Stomach (tissue), 19 donors: Measurements from ENCODE around the gene IRF6. TPM values are rescaled to one million over a fixed set of nuclear protein-coding genes. Genes with fewer than 3 reads are reported as not detected.

Source experiments
- DNase-seq, 2 donors: peaks; one replicate each; pipeline versions ENCODE4 v3.0.0 to v3.0.0-alpha.2; 2013 to 2019
- H3K27ac ChIP-seq, 5 donors: fragments of 200-600 bp in 4 of 5; sonication (generic) in 4 of 5; one replicate each; pipeline ENCODE4 v1.5.1; 2013 to 2019; ENCODE audit warnings: mild to moderate bottlenecking in 1 of 5, moderate library complexity in 1 of 5
- H3K27me3 ChIP-seq, 3 donors: fragments of 200-600 bp; sonication (generic); one replicate each; pipeline ENCODE4 v1.5.1; 2017 to 2019; ENCODE audit warnings: mixed run types in 1 of 3
- H3K36me3 ChIP-seq, 4 donors: fragments of 200-600 bp; sonication (generic); 1 replicate in 3 of 4; 2 replicates in 1 of 4; pipeline ENCODE4 v1.5.1; 2016 to 2019
- H3K4me1 ChIP-seq, 4 donors: fragments of 200-600 bp; sonication (generic); one replicate each; pipeline ENCODE4 v1.5.1; 2016 to 2019
- H3K4me3 ChIP-seq, 4 donors: fragments of 200-600 bp; sonication (generic) in 3 of 4; one replicate each; pipeline ENCODE4 v1.5.1; 2016 to 2019; ENCODE audit warnings: mild to moderate bottlenecking in 1 of 4
- H3K9me3 ChIP-seq, 4 donors: fragments of 200-600 bp; sonication (generic); one replicate each; pipeline ENCODE4 v1.5.1; 2016 to 2019
- EP300 ChIP-seq: sonication (generic); formaldehyde crosslinking; IDR thresholded peaks from one replicate; pipeline ENCODE4 v1.6.1; 2017; ENCODE audit warnings: antibody characterized with exemption
- POLR2A ChIP-seq, 4 donors: fragments of 450-650 bp; IDR thresholded peaks; one replicate each; pipeline ENCODE4 v1.6.1; 2016; ENCODE audit warnings: antibody characterized with exemption in 4 of 4, control low read depth in 2 of 4, mild to moderate bottlenecking in 1 of 4, moderate library complexity in 1 of 4
- POLR2AphosphoS5 ChIP-seq, 3 donors: sonication (generic); formaldehyde crosslinking; IDR thresholded peaks; one replicate each; pipeline ENCODE4 v1.6.1; 2016; ENCODE audit warnings: antibody characterized with exemption in 3 of 3
- WGBS, 5 donors: extraction: QIAGEN DNeasy Blood & Tissue Kit in 3 of 5; methylation state at CpG; one replicate each; pipeline versions ENCODE4 v1.1.5 to v1.1.7; 2013 to 2018; 5-methylcytosine and 5-hydroxymethylcytosine counted together
- intact Hi-C: fragments of 100-400 bp; cut with DNase I; formaldehyde crosslinking; loops from one replicate; pipeline ENCODE4 v1.15.1; 2023; ENCODE audit warnings: low total_unique reads
- long read RNA-seq, 10 donors: transcript quantifications; one replicate each; lab custom pipeline, GENCODE V29; 2026
- polyA plus RNA-seq, 3 donors: library from polyadenylated mRNA; stranded (reverse); fragments of 200-250 nt; gene quantifications; one replicate each; pipeline ENCODE4 v1.2.3, GENCODE V29; 2013
- total RNA-seq, 5 donors: library from RNA; depleted of rRNA; stranded (reverse); fragments of >200 nt; gene quantifications; one replicate each; pipeline versions ENCODE4 v1.1.0 to v1.2.3, GENCODE V29; 2014 to 2016
- TF ChIP-seq, protein P1 (sequence below), 7 experiments: fragments of 450-650 bp in 4 of 7; fragments of 200-600 bp in 3 of 7; sonication (generic) in 3 of 7; IDR thresholded peaks; one replicate each; pipeline ENCODE4 v1.5.1; 2016 to 2019; ENCODE audit warnings: antibody characterized with exemption in 7 of 7, control low read depth in 2 of 7, mild to moderate bottlenecking in 1 of 7
- donor health status: healthy with polysubstance abuse.
- donor health status: Bipolar disorder and iron deficiency.
- donor health status: healthy.

IRF6 gene
- total RNA-seq (10 to 100 TPM; 11.6 to 64.8 (median 33.5) TPM), polyA plus RNA-seq (10 to 100 TPM; 19.5 to 27.8 (median 25.2) TPM)
- long read RNA-seq, donor 1, full-length matches to known transcripts, result 5 of 5 reads
- long read RNA-seq, donor 1, partial matches to known transcripts, result 0 of 5 reads
- long read RNA-seq, donor 1, other reads (novel, unspliced or antisense), result 0 of 5 reads
- long read RNA-seq, donor 2, full-length matches to known transcripts, result 6 of 11 reads
- long read RNA-seq, donor 2, partial matches to known transcripts, result 5 of 11 reads
- long read RNA-seq, donor 2, other reads (novel, unspliced or antisense), result 0 of 11 reads
- long read RNA-seq, donor 3, full-length matches to known transcripts, result 6 of 6 reads
- long read RNA-seq, donor 3, partial matches to known transcripts, result 0 of 6 reads
- long read RNA-seq, donor 3, other reads (novel, unspliced or antisense), result 0 of 6 reads
- long read RNA-seq, donor 4, full-length matches to known transcripts, result 1 of 1 reads
- long read RNA-seq, donor 4, partial matches to known transcripts, result 0 of 1 reads
- long read RNA-seq, donor 4, other reads (novel, unspliced or antisense), result 0 of 1 reads
- long read RNA-seq, donor 5, full-length matches to known transcripts, result 4 of 10 reads
- long read RNA-seq, donor 5, partial matches to known transcripts, result 6 of 10 reads
- long read RNA-seq, donor 5, other reads (novel, unspliced or antisense), result 0 of 10 reads
- long read RNA-seq, donor 6, result 0 reads
- long read RNA-seq, donor 7, full-length matches to known transcripts, result 5 of 12 reads
- long read RNA-seq, donor 7, partial matches to known transcripts, result 7 of 12 reads
- long read RNA-seq, donor 7, other reads (novel, unspliced or antisense), result 0 of 12 reads
- long read RNA-seq, donor 8, full-length matches to known transcripts, result 6 of 13 reads
- long read RNA-seq, donor 8, partial matches to known transcripts, result 7 of 13 reads
- long read RNA-seq, donor 8, other reads (novel, unspliced or antisense), result 0 of 13 reads
- long read RNA-seq, donor 9, full-length matches to known transcripts, result 3 of 3 reads
- long read RNA-seq, donor 9, partial matches to known transcripts, result 0 of 3 reads
- long read RNA-seq, donor 9, other reads (novel, unspliced or antisense), result 0 of 3 reads
- long read RNA-seq, donor 10, full-length matches to known transcripts, result 4 of 4 reads
- long read RNA-seq, donor 10, partial matches to known transcripts, result 0 of 4 reads
- long read RNA-seq, donor 10, other reads (novel, unspliced or antisense), result 0 of 4 reads

DNA sequence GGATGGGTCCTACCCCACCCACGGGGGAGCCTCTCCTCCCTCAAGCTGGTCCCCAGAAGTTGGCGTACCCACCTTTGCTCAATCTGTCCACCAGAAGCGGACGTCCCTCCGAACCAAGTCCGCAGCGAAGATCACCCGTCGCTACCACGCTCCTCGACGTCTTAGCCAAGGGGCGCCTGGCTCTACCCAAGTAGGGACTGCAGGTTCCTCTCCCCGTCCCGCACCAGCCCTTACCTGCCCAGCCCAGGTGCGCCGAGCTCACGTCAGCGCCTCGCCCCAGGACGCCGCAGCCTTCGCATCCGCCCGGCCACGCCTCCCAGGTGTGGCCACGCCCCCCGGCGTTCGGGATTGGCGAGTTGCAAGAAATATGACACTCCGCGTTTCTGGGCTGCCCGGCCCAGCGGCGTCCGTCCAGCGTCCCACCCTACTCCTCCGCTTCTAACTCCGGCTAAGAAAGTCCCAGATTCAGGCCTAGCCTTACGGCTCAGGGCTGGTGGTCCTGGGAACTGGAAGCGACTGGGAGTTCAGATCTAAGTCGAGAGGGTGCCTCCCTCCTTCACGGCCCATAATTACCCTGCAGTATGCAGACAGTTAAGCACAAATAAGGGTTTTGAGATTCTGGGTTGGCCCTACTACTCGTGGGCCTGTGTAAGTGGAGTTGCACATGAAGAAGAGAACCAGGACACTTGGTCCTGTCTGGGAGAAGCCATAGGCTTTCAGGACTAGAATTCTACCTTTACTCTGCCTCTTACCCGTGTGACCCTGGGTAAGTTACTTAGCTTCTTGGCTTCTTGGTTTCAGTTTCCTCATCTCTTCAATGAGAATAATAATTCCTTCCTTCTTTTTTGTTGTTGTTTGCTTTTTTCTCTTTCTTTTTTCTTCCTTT is at the start of gene IRF6:
Gene IRF6, minus strand, starts transcription at position 268 of the 886 bp plus-strand sequence. CDS start 4,729 bp downstream, outside the sequence.
- TF ChIP-seq EP300, result no peak
- TF ChIP-seq POLR2A (IDR thresholded peaks at IDR 0.05), result peak in 2 of 4 donors; percentile 69 to 90
- TF ChIP-seq, protein P1, sequence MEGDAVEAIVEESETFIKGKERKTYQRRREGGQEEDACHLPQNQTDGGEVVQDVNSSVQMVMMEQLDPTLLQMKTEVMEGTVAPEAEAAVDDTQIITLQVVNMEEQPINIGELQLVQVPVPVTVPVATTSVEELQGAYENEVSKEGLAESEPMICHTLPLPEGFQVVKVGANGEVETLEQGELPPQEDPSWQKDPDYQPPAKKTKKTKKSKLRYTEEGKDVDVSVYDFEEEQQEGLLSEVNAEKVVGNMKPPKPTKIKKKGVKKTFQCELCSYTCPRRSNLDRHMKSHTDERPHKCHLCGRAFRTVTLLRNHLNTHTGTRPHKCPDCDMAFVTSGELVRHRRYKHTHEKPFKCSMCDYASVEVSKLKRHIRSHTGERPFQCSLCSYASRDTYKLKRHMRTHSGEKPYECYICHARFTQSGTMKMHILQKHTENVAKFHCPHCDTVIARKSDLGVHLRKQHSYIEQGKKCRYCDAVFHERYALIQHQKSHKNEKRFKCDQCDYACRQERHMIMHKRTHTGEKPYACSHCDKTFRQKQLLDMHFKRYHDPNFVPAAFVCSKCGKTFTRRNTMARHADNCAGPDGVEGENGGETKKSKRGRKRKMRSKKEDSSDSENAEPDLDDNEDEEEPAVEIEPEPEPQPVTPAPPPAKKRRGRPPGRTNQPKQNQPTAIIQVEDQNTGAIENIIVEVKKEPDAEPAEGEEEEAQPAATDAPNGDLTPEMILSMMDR (IDR thresholded peaks at IDR 0.05), result no peak
- peak; percentile 33 to 99 (median 98) for TF ChIP-seq POLR2AphosphoS5 (IDR thresholded peaks at IDR 0.05)

DNA sequence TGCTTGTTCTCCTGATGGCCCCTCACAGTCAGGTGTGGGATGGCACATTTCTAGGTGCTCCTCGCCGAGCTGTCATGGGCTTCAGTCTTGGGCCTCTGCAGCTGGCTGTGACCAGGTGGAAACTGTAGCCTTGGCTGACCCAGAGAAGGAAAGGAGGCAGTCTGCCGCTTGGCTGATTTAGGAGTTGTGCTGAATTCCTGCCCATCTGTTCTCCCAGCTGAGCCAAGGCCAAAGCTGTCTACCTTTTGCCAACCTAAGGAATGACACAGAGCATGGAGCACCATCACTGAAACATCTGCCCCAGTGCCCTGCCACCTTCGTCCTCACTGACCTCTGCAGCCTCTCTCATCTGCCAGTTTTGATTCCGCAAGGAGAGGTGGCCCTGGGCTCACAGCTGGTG is 49.7 kb upstream of the IRF6 start:
- no peak for DNase-seq
- Histone ChIP-seq H3K27me3 (no peaks in the 10 kb centered on the region), H3K4me3 (no peak overlapping the region), H3K36me3 (peaks cover 28 to 58% (median 49%) of the 10 kb centered on the region in 4 donors), H3K27ac (no peak overlapping the region), H3K4me1 (no peaks in the 10 kb centered on the region), H3K9me3 (no peaks in the 10 kb centered on the region)
- WGBS, 5 donors, result 78 to 89% (median 83%) methylated on average over 2 to 5 of the region's 5 CpGs
- intact Hi-C loops, result no loop called here
- TF ChIP-seq, protein P1 (IDR thresholded peaks at IDR 0.05), result no peak
- TF ChIP-seq POLR2A (IDR thresholded peaks at IDR 0.05), result no peak
- TF ChIP-seq EP300, result no peak
- no peak for TF ChIP-seq POLR2AphosphoS5 (IDR thresholded peaks at IDR 0.05)

More for the DNA sequence above, at the start of gene IRF6:
- peak; percentile 97 to 98 for DNase-seq
- Histone ChIP-seq H3K9me3 (no peaks in the 10 kb centered on the region), H3K27me3 (peaks cover 0 to 13% (median 4%) of the 10 kb centered on the region in 3 donors), H3K4me1 (peaks cover 8 to 42% (median 19%) of the 10 kb centered on the region in 4 donors), H3K27ac (peak within 1 kb of the TSS; percentile 88 to 97 (median 90)), H3K36me3 (no peaks in the 10 kb centered on the region), H3K4me3 (peak within 1 kb of the TSS; percentile 46 to 62 (median 52))
- intact Hi-C loops, result no loop called here
- 3 to 11% (median 5%) methylated on average over 18 to 46 of the region's 46 CpGs for WGBS, 5 donors

DNA sequence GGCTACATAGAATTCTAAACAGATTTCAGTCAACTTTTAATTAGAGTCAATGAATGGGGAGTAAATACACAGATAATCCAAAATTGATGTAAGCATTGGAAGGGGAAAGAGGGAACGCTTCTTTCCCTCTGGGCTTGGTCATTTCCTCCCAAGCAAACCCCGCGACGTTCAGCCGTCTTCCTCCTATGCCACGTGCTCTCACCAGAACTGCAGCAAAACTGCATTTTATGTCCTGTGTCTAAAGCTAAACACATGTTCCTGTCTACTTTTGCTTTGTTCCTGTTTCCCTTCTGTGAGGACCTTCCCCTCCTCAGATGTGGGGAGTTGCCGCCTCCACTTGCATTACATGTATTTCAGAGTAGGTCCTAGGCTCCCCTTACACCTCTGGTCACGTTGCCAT is 49.1 kb upstream of the IRF6 start:
- Histone ChIP-seq H3K4me1 (no peaks in the 10 kb centered on the region), H3K27me3 (no peaks in the 10 kb centered on the region), H3K4me3 (no peak overlapping the region), H3K27ac (no peak overlapping the region), H3K36me3 (peaks cover 28 to 64% (median 55%) of the 10 kb centered on the region in 4 donors), H3K9me3 (no peaks in the 10 kb centered on the region)
- intact Hi-C loops, result no loop called here
- WGBS, 5 donors, result 72 to 86% (median 81%) methylated on average over 8 of the region's 8 CpGs
- DNase-seq, result no peak
- no peak for TF ChIP-seq EP300
- TF ChIP-seq POLR2AphosphoS5 (IDR thresholded peaks at IDR 0.05), result no peak
- no peak for TF ChIP-seq POLR2A (IDR thresholded peaks at IDR 0.05)
- TF ChIP-seq, protein P1 (IDR thresholded peaks at IDR 0.05), result no peak
